T-helper 17 cell (primary cell): ENCODE results near the gene C3orf70. TPM values are rescaled to one million over a fixed set of nuclear protein-coding genes. Genes with fewer than 3 reads are reported as not detected.

ENCODE experiments used
- ATAC-seq: fragments of 150-1000 bp; cut with Tn5 transposase; 2 replicates; pipeline ENCODE4 v1.10.0; 2021; ENCODE audit warnings: mild to moderate bottlenecking, moderate library complexity
- DNase-seq, 3 donors: peaks; one replicate each; pipeline versions ENCODE4 v3.0.0 to v3.0.0-alpha.2; 2020 to 2021
- H3K9me3 ChIP-seq: one replicate; pipeline ENCODE4 v1.7.0; 2013; ENCODE audit warnings: low read length, mild to moderate bottlenecking; ENCODE audit not compliant: control insufficient read depth, poor library complexity, severe bottlenecking
- H3K27ac Mint-ChIP-seq: one replicate; pipeline ENCODE4 v1.8.0; 2022; ENCODE audit warnings: mild to moderate bottlenecking, moderate library complexity, mixed read lengths
- H3K27me3 Mint-ChIP-seq: one replicate; pipeline ENCODE4 v1.8.0; 2022; ENCODE audit warnings: mixed read lengths
- H3K36me3 Mint-ChIP-seq: one replicate; pipeline ENCODE4 v1.8.0; 2022; ENCODE audit warnings: low read depth, mixed read lengths
- H3K4me1 Mint-ChIP-seq: one replicate; pipeline ENCODE4 v1.8.0; 2022; ENCODE audit warnings: mild to moderate bottlenecking, mixed read lengths
- H3K4me3 Mint-ChIP-seq: one replicate; pipeline ENCODE4 v1.8.0; 2022; ENCODE audit warnings: mild to moderate bottlenecking, moderate library complexity, mixed read lengths
- total RNA-seq, 4 donors: library from RNA in 2 of 4; stranded (reverse) in 2 of 4; gene quantifications; one replicate each; pipeline ENCODE4 v1.2.3 and lab custom pipeline; 2022 to 2026

Gene C3orf70
- total RNA-seq, 2 donors from 2014 or later = 0.08 TPM; not detected in 1

DNA sequence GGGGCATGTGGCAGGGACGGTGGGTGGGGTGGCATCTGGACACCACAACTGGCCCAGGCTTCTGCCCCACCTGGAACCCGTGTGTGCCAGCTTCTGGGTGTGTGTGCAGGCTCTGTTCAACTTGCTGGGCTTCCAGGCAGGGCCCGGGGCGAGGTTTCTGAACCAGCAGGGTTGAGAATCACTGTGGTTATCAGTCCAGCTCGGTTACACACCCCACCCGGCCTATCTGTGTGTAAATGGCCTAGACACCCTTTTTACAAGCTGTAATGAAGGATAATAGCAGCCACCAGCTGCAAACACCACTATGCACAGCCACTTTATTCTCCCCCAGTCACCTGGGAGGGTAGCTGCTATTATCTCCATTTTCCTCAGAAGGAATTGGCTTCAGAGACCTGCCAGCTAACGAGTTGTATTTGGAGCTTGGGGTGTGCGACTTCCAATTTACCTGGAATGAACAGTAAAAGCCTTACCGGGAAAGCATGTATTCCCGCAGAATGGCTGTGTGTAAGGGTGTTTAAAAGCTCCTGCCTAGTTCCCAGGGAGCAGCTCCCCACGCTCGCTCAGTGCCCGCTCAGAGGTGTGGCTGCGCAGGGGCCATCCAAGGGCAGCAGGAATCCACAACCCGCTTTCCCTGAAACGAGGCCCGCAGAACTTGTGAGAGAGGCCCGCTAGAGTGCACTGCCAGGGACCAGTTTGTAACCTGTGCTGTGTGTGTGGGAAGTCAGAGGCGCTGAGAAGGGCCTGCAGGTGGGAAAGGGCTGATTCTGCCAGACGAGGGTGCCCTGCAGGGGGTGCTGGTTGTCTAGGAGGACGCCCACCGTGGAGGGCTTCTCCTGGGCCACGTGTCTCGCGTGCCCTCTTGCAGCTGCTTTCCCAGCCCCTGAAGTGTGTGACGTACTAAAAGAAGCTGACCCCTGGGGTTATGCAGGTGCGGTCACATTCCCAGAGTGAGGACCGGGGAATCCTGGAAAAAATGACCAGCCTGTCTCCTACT lies 83.5 kb downstream of the C3orf70 start:
- Mint-ChIP-seq H3K27me3 (peaks cover under 1% of the 10 kb centered on the region), H3K4me1 (no peaks in the 10 kb centered on the region), H3K4me3 (no peak overlapping the region), H3K27ac (no peak overlapping the region), H3K36me3 (no peaks in the 10 kb centered on the region)
- no peaks in the 10 kb centered on the region for H3K9me3 ChIP-seq
- no peak for DNase-seq
- ATAC-seq = no peak

DNA sequence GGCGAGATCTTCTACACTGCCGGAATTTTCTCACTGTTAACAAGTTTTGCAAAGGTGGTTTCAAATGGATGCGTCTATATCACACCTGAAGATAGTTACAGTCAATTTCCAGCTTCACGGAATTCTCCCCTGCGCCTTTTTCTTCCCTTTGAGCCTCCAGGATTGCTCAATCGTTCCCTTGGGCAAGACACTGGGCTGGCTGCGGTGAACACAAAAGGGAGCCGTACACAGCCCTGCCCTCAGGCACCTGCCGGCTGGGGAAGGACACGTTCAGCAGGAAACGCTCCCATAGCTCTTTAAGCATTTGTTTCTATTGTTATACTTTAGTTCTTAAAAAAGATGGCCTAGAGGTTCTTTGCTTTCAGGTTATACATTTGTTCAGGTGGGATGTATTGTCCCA lies 85.7 kb downstream of the C3orf70 start:
- no peak overlapping the region for H3K4me3 Mint-ChIP-seq
- no peak overlapping the region for H3K27ac Mint-ChIP-seq
- H3K4me1 Mint-ChIP-seq = no peaks in the 10 kb centered on the region
- no peaks in the 10 kb centered on the region for H3K36me3 Mint-ChIP-seq
- ATAC-seq = no peak
- H3K9me3 ChIP-seq = no peaks in the 10 kb centered on the region
- no peak for DNase-seq
- H3K27me3 Mint-ChIP-seq = no peaks in the 10 kb centered on the region

DNA sequence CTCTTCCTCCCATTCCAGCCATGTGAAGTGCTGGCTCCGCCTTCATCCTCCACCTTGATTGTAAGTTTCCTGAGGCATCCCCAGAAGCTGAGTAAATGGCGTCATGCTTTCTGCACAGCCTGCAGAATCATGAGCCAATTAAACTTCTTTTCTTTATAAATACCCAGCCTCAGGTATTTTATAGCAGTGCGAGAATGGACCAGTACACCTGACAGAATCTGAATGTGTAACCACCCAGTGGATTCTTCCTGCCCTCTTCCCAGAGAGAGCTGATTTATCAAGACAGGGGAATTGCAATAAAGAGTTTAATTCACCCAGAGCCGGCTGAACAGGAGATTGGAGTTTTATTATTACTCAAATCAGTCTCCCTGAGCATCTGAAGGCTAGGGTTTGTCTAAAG lies 86.6 kb downstream of the C3orf70 start:
- H3K9me3 ChIP-seq = no peaks in the 10 kb centered on the region
- Mint-ChIP-seq H3K4me3 (no peak overlapping the region), H3K27ac (no peak overlapping the region), H3K27me3 (no peaks in the 10 kb centered on the region), H3K4me1 (no peaks in the 10 kb centered on the region), H3K36me3 (no peaks in the 10 kb centered on the region)
- DNase-seq (no peak), ATAC-seq (no peak)

DNA sequence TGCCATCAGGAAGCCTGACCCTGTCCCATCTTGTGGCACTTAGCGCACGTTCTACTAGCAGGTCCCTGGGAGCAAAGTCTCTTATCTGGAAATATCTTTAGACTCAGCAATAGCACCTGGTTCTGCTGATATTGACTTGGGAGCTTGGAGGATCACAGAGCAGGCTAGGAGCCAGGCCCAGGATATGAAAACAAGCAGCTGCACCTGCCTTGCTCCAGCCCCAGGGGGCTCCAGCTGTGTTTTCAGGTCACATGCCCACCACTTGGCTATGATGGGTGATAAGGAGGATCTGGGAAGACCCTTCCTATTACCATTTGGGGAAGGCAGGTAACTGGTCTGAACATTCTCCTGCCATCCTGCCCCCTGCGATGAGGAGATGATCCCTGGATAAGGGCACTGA lies 87.8 kb downstream of the C3orf70 start:
- H3K27me3 Mint-ChIP-seq = no peaks in the 10 kb centered on the region
- H3K4me1 Mint-ChIP-seq = no peaks in the 10 kb centered on the region
- DNase-seq (no peak), ATAC-seq (no peak)
- no peak overlapping the region for H3K27ac Mint-ChIP-seq
- no peaks in the 10 kb centered on the region for H3K36me3 Mint-ChIP-seq
- no peaks in the 10 kb centered on the region for H3K9me3 ChIP-seq
- H3K4me3 Mint-ChIP-seq = no peak overlapping the region

DNA sequence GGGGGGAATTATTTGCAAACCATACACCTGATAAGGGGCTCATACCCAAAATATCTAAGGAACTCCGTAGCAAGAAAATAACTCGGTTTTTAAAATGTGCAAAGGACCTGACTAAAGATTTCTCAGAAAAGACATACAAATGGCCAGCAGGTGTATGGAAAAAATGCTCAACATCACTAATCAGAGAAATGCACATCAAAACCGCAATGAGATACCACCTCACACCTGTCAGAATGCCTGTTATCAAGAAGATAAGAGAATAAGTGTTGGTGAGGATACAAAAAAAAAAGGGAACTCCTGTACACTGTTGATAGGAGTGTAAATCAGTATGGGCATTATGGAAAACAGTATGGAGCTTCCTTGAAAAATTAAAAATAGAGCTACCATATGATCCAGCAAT lies 89.4 kb downstream of the C3orf70 start:
- H3K4me3 Mint-ChIP-seq = no peak overlapping the region
- no peak for ATAC-seq
- no peak overlapping the region for H3K27ac Mint-ChIP-seq

DNA sequence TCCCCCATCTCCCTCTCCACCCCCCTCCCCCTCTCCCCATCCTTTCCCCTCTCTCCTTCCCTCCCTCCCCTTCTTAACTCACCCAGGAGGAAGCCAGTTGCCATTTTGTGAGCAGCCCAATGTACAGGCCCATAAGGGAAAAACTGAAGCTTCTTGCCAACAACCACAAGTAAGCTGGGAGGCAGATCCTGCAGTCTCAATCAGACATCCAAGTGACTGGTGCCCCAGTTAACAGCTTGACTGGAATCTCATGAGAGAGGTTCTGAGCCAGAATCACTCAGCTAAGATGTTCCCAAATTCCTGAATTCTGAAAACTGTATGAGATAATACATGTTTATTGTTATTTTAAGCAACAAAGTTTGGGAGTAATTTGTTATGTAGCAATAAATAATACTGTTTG lies 90.7 kb downstream of the C3orf70 start:
- no peak for DNase-seq
- Mint-ChIP-seq H3K4me3 (no peak overlapping the region), H3K36me3 (no peaks in the 10 kb centered on the region), H3K4me1 (no peaks in the 10 kb centered on the region), H3K27me3 (no peaks in the 10 kb centered on the region), H3K27ac (no peak overlapping the region)
- peaks cover 8% of the 10 kb centered on the region for H3K9me3 ChIP-seq
- ATAC-seq = no peak

More for the DNA sequence above, 89.4 kb downstream of the C3orf70 start:
- Mint-ChIP-seq H3K36me3 (no peaks in the 10 kb centered on the region), H3K27me3 (no peaks in the 10 kb centered on the region), H3K4me1 (no peaks in the 10 kb centered on the region)
- DNase-seq = no peak
- no peaks in the 10 kb centered on the region for H3K9me3 ChIP-seq

DNA sequence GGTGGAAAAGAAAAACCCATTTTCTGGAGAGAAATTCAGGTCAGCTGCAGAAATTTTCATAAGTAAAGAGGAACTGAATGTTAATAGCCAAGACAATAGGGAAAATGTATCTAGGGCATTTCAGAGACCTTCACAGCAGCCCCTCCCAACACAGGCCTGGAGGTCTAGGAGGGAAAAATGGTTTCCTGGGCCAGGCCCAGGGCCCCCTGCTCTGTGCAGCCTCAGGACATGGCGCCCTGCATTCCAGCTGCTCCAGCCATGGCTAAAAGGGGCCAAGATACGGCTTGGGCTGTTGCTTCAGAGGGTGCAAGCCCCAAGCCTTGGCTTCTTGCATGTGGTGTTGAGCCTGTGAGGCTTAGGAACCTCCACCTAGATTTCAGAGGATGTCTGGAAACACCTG lies 92.2 kb downstream of the C3orf70 start:
- Mint-ChIP-seq H3K36me3 (no peaks in the 10 kb centered on the region), H3K27me3 (no peaks in the 10 kb centered on the region), H3K27ac (no peak overlapping the region), H3K4me1 (no peaks in the 10 kb centered on the region), H3K4me3 (no peak overlapping the region)
- peaks cover 10% of the 10 kb centered on the region for H3K9me3 ChIP-seq
- no peak for ATAC-seq
- DNase-seq = no peak

DNA sequence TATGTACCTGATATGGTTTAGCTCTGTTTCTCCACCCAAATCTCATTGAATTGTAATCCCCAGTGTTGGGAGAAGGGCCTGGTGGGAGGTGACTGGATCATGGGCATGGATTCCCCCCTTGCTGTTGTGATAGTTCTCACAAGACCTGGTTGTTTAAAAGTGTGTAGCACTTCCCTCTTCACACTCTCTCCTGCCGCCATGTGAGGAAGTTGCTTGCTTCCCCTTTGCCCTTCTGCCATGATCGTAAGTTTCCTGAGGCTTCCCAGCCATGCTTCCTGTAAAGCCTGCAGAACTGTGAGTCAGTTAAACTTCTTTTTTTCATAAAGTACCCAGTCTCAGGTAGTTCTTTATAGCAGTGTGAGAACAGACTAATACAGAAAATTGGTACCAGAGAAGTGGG lies 93.1 kb downstream of the C3orf70 start:
- Mint-ChIP-seq H3K36me3 (no peaks in the 10 kb centered on the region), H3K4me3 (no peak overlapping the region), H3K27me3 (no peaks in the 10 kb centered on the region), H3K27ac (no peak overlapping the region), H3K4me1 (no peaks in the 10 kb centered on the region)
- H3K9me3 ChIP-seq = peaks cover 10% of the 10 kb centered on the region
- ATAC-seq = no peak
- DNase-seq = no peak

DNA sequence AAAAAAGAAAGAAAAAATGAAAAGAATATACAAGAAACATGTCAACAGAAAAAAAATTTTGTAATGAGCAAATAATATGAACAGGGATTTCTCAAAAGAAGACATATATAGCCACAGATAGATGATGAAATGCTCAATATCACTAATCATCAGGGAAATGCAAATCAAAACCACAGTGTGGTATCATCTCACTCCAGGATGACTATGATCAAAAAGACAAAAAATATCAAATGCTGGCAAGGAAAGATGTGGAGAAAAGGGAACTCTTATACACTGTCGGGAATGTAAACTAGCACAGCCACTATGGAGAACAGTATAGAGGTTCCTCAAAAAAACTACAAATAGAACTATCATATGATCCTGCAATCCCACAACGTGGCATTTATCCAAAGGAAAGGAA lies 94.1 kb downstream of the C3orf70 start:
- DNase-seq = no peak
- Mint-ChIP-seq H3K36me3 (peaks cover 2% of the 10 kb centered on the region), H3K4me1 (no peaks in the 10 kb centered on the region), H3K4me3 (no peak overlapping the region), H3K27me3 (no peaks in the 10 kb centered on the region), H3K27ac (no peak overlapping the region)
- ATAC-seq = no peak
- peaks cover 10% of the 10 kb centered on the region for H3K9me3 ChIP-seq

DNA sequence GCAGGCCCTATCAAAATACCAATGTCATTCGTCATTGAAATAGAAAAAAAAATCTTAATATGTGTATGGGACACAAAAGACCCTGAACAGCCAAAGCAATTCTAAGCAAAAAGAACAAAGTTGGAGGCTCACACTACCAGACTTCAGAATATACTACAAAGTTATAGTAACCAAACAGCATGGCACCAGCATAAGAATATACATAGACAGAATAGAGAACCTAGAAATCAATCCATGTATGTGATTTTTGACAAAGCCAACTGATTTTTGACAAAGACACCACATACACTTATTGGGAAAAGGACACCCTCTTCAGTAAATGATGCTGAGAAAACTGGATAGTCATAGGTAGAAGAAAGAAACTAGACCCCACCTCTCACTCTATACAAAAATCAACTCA lies 95.0 kb downstream of the C3orf70 start:
- Mint-ChIP-seq H3K27me3 (no peaks in the 10 kb centered on the region), H3K4me3 (no peak overlapping the region), H3K36me3 (peaks cover 2% of the 10 kb centered on the region), H3K27ac (no peak overlapping the region), H3K4me1 (no peaks in the 10 kb centered on the region)
- H3K9me3 ChIP-seq = peaks cover 10% of the 10 kb centered on the region
- DNase-seq = no peak
- ATAC-seq = no peak

DNA sequence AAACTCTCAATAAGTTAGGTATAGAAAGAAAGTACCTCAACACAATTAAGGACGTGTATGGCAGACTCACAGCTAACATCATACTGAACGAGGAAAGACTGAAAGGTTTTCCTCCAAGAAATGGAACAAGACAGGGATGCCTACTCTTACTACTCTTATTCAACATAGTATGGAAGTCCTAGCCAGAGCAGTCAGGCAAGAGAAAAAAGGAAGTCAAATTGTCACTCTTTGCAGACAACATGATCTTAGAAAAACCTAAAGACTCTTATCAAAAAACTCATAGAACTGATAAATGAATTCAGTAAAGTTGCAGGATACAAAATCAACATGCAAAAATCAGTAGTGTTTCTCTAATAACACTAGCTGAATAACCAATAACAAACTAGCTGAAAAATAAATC lies 96.0 kb downstream of the C3orf70 start:
- Mint-ChIP-seq H3K36me3 (peaks cover 6% of the 10 kb centered on the region), H3K4me3 (no peak overlapping the region), H3K27ac (no peak overlapping the region), H3K27me3 (no peaks in the 10 kb centered on the region), H3K4me1 (no peaks in the 10 kb centered on the region)
- DNase-seq = no peak
- H3K9me3 ChIP-seq = peaks cover 10% of the 10 kb centered on the region
- no peak for ATAC-seq

DNA sequence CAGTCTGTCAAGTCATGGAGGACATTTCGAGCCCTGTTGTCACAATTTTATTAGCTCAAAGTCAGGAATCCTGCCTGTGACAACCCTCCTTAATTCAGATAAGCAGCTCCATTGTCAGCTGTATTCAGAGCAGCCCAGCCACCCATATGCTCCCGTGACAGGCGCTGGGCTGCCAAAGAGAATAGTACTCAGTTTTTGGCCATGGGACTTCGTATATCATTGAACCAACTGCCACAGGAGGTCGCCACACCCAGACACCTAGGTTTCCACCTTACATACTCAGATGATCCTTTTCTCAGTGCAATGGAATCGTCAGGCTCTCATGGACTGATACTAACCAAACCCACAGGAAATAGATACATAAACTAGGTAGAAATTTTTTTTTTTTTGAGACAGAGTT lies 100.2 kb downstream of the C3orf70 start:
- ATAC-seq (no peak), DNase-seq (no peak)
- H3K4me3 Mint-ChIP-seq = no peak overlapping the region
- H3K27me3 Mint-ChIP-seq = no peaks in the 10 kb centered on the region
- H3K9me3 ChIP-seq = peaks cover 6% of the 10 kb centered on the region
- peaks cover 3% of the 10 kb centered on the region for H3K4me1 Mint-ChIP-seq
- peaks cover 22% of the 10 kb centered on the region for H3K36me3 Mint-ChIP-seq
- no peak overlapping the region for H3K27ac Mint-ChIP-seq

DNA sequence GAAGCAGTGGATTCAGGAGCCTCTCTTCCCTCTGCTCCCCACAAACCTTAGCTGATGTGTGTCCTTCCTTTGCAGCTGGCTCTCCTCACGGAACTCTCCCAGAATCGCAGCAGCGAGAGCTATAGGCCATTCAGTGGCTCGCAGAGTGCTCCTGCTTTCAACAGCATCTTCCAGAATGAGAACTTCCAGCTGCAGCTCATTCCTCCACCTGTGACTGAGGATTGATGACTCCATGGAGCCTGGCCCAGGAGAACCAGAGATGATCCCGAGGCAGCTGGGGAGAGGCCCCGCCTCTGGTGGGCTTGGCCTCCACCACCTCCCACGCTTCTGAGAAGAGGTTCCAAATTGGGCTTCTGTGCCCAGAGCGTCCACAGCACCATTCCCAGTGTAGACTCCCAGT lies 101.1 kb downstream of the C3orf70 start:
- Mint-ChIP-seq H3K4me3 (no peak overlapping the region), H3K27ac (no peak overlapping the region), H3K27me3 (no peaks in the 10 kb centered on the region), H3K4me1 (peaks cover 3% of the 10 kb centered on the region), H3K36me3 (peaks cover 26% of the 10 kb centered on the region)
- peaks cover 2% of the 10 kb centered on the region for H3K9me3 ChIP-seq
- DNase-seq = no peak
- ATAC-seq = no peak

DNA sequence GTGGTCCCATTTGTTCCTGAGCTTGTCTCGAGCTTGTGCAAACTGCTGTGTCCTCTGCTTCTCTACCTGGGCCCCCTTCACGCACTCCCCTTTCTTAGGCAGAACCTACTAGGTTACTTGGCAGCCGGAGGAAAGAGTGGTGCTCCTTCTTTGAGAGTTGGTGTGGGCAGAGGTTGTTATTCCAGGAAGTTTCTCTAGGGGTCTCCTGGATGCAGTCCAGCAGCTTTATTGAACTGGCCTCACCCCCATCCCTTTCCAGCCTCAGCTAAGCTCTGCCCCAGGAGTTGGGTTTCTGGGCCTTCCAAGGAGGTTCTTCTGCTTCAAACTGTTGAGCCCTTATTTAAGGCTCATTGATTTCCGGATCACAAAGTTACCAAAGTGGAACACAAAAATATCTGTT lies 103.2 kb downstream of the C3orf70 start:
- H3K9me3 ChIP-seq = no peaks in the 10 kb centered on the region
- Mint-ChIP-seq H3K36me3 (peaks cover 26% of the 10 kb centered on the region), H3K4me1 (peaks cover 3% of the 10 kb centered on the region), H3K27me3 (no peaks in the 10 kb centered on the region), H3K27ac (no peak overlapping the region), H3K4me3 (no peak overlapping the region)
- no peak for DNase-seq
- ATAC-seq = no peak
